Astrocyte (in vitro differentiated cells and primary cell): Measurements from ENCODE around the gene MRTFB. TPM values are rescaled to one million over a fixed set of nuclear protein-coding genes. Genes with fewer than 3 reads are reported as not detected.

Experiments
- DNase-seq: peaks from one replicate; pipeline ENCODE4 v3.0.0-alpha.2; 2010; ENCODE audit warnings: low read depth
- FAIRE-seq: peaks from 2 replicates; lab custom pipeline; 2011; peaks lifted over from hg19 to GRCh38; lab: Jason Lieb, UNC
- H2AFZ ChIP-seq: 2 replicates; pipeline ENCODE4 v1.6.0; 2012; ENCODE audit warnings: low read depth, low read length, inconsistent platforms
- H3K27ac ChIP-seq: 2 replicates; pipeline ENCODE4 v1.5.1; 2011; ENCODE audit warnings: low read depth, low read length, inconsistent platforms
- H3K27me3 ChIP-seq: 2 replicates; pipeline ENCODE4 v1.6.0; 2011; ENCODE audit warnings: low read length, inconsistent platforms; ENCODE audit not compliant: insufficient read depth
- H3K36me3 ChIP-seq: 2 replicates; pipeline ENCODE4 v1.5.1; 2011; ENCODE audit warnings: low read length, inconsistent platforms; ENCODE audit not compliant: insufficient read depth
- H3K4me1 ChIP-seq: 2 replicates; pipeline ENCODE4 v1.5.1; 2011; ENCODE audit warnings: low read length, inconsistent platforms; ENCODE audit not compliant: insufficient read depth
- H3K4me2 ChIP-seq: 2 replicates; pipeline ENCODE4 v1.6.0; 2012; ENCODE audit warnings: low read length, inconsistent platforms
- H3K4me3 ChIP-seq: 2 replicates; pipeline ENCODE4 v1.5.1; 2011; ENCODE audit warnings: low read depth, mild to moderate bottlenecking, low read length, inconsistent platforms; ENCODE audit not compliant: insufficient read depth
- H3K79me2 ChIP-seq: 2 replicates; pipeline ENCODE4 v1.6.0; 2012; ENCODE audit warnings: mild to moderate bottlenecking, low read length, inconsistent platforms; ENCODE audit not compliant: insufficient read depth
- H3K9ac ChIP-seq: 2 replicates; pipeline ENCODE4 v1.6.0; 2012; ENCODE audit warnings: mild to moderate bottlenecking, low read length, inconsistent platforms
- H3K9me3 ChIP-seq: 2 replicates; pipeline ENCODE4 v1.5.1; 2012; ENCODE audit warnings: low read depth, mild to moderate bottlenecking, low read length, inconsistent platforms; ENCODE audit not compliant: insufficient read depth
- H4K20me1 ChIP-seq: 2 replicates; pipeline ENCODE4 v1.6.0; 2012; ENCODE audit warnings: low read length, inconsistent platforms; ENCODE audit not compliant: insufficient read depth
- H3K27ac Mint-ChIP-seq: one replicate; pipeline ENCODE4 v1.8.0; 2021; ENCODE audit warnings: mild to moderate bottlenecking, mixed read lengths; ENCODE audit not compliant: unreplicated experiment
- H3K27me3 Mint-ChIP-seq: one replicate; pipeline ENCODE4 v1.8.0; 2021; ENCODE audit warnings: low read depth, mixed read lengths; ENCODE audit not compliant: unreplicated experiment
- H3K36me3 Mint-ChIP-seq: one replicate; pipeline ENCODE4 v1.8.0; 2021; ENCODE audit warnings: low read depth, mixed read lengths; ENCODE audit not compliant: unreplicated experiment
- H3K4me1 Mint-ChIP-seq: one replicate; pipeline ENCODE4 v1.8.0; 2021; ENCODE audit warnings: low read depth, mixed read lengths; ENCODE audit not compliant: unreplicated experiment
- H3K4me3 Mint-ChIP-seq: one replicate; pipeline ENCODE4 v1.8.0; 2021; ENCODE audit warnings: mild to moderate bottlenecking, moderate library complexity, mixed read lengths; ENCODE audit not compliant: unreplicated experiment
- H3K9me3 Mint-ChIP-seq: one replicate; pipeline ENCODE4 v1.8.0; 2021; ENCODE audit warnings: mild to moderate bottlenecking, mixed read lengths; ENCODE audit not compliant: unreplicated experiment
- CTCF ChIP-seq: IDR thresholded peaks from 2 replicates; pipeline ENCODE4 v1.5.1; 2011; ENCODE audit warnings: low read depth, mild to moderate bottlenecking, inconsistent platforms, low read length, moderate library complexity; ENCODE audit not compliant: insufficient read depth
- EZH2 ChIP-seq: IDR thresholded peaks from 2 replicates; pipeline ENCODE4 v1.6.1; 2012; ENCODE audit warnings: mild to moderate bottlenecking, low read length, inconsistent platforms; ENCODE audit not compliant: insufficient read depth
- total RNA-seq: library from RNA; stranded (reverse); gene quantifications from 2 replicates; pipeline ENCODE4 v1.2.1, GENCODE V29; 2021

The MRTFB gene
- total RNA-seq, 1 donor from 2014 or later = 32.5 TPM

DNA sequence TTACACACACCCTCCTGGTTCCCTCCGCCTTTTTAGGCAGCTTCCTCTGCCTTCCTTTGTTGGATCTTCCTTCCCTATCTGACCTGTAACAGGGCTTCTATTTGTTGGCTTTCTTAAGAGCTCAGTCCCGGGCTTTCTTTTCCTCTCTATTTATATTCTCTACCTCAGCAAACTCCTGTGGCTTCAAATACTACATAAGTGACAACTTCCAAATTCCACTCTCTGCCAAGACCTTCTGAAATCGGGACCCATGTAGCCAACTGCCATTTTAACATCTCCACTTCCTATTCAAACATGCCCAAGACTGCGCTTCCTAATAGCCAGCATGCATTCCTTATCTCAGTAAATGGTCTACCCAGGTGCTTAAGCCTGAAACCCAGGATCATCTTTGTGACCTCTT, 128.1 kb downstream of the MRTFB start:
- FAIRE-seq = no peak

DNA sequence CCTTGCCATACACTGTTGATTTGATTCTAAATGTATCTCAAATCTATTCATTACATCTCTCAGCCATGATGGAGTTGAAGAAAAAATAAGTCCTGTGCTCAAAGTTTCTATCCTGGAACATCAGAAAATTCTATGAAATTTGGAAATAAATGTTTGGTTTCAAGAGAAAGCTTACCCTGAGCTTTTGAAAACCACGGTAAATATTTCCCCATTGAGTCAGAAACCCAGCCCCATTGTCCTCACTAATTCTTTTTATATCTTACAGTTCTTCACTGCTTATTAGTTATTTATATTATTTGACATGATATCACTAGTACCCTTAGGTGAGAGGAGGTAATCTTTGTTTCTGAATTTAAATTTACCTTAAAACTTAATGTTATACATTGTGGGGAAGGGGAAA, 128.5 kb downstream of the MRTFB start:
- H3K4me3 ChIP-seq = no peak overlapping the region
- no peaks in the 10 kb centered on the region for H3K27me3 ChIP-seq
- FAIRE-seq (no peak), DNase-seq (peak; percentile 40)
- no peak for TF ChIP-seq EZH2
- no peak for TF ChIP-seq CTCF
- H3K36me3 Mint-ChIP-seq = no peaks in the 10 kb centered on the region
- peak overlapping the region; percentile 51 for H3K4me2 ChIP-seq
- H3K4me3 Mint-ChIP-seq = no peak overlapping the region
- peaks cover 12% of the 10 kb centered on the region for H3K4me1 ChIP-seq
- peaks cover 17% of the 10 kb centered on the region for H3K4me1 Mint-ChIP-seq
- H3K27me3 Mint-ChIP-seq = no peaks in the 10 kb centered on the region
- H3K27ac ChIP-seq = no peak overlapping the region
- H4K20me1 ChIP-seq = no peaks in the 10 kb centered on the region
- H2AFZ ChIP-seq = no peak overlapping the region
- H3K9me3 Mint-ChIP-seq = no peaks in the 10 kb centered on the region
- no peak overlapping the region for H3K9ac ChIP-seq
- no peaks in the 10 kb centered on the region for H3K9me3 ChIP-seq
- no peaks in the 10 kb centered on the region for H3K79me2 ChIP-seq
- no peaks in the 10 kb centered on the region for H3K36me3 ChIP-seq
- H3K27ac Mint-ChIP-seq = no peak overlapping the region

More for the DNA sequence above, 128.1 kb downstream of the MRTFB start:
- H3K36me3 Mint-ChIP-seq = no peaks in the 10 kb centered on the region
- Histone ChIP-seq H3K9me3 (no peaks in the 10 kb centered on the region), H3K4me2 (peak overlapping the region; percentile 51), H3K36me3 (no peaks in the 10 kb centered on the region), H3K4me1 (peaks cover 12% of the 10 kb centered on the region), H4K20me1 (no peaks in the 10 kb centered on the region), H3K9ac (no peak overlapping the region), H2AFZ (no peak overlapping the region), H3K79me2 (no peaks in the 10 kb centered on the region), H3K4me3 (no peak overlapping the region), H3K27me3 (no peaks in the 10 kb centered on the region), H3K27ac (no peak overlapping the region)
- H3K27me3 Mint-ChIP-seq = no peaks in the 10 kb centered on the region
- peaks cover 17% of the 10 kb centered on the region for H3K4me1 Mint-ChIP-seq
- H3K9me3 Mint-ChIP-seq = no peaks in the 10 kb centered on the region
- DNase-seq = peak; percentile 4
- no peak overlapping the region for H3K27ac Mint-ChIP-seq
- H3K4me3 Mint-ChIP-seq = no peak overlapping the region
- TF ChIP-seq EZH2 (no peak), CTCF (no peak)

- no peak overlapping the region for H3K27ac ChIP-seq
- FAIRE-seq = no peak
- H3K4me3 Mint-ChIP-seq = no peak overlapping the region
These were observed 131.0 kb downstream of the MRTFB start for GRCh38 chr16:14202095-14202494.

More at GRCh38 chr16:14202095-14202494, 131.0 kb downstream of the MRTFB start:
- Mint-ChIP-seq H3K27me3 (no peaks in the 10 kb centered on the region), H3K36me3 (no peaks in the 10 kb centered on the region), H3K4me1 (peaks cover 13% of the 10 kb centered on the region), H3K27ac (no peak overlapping the region), H3K9me3 (no peaks in the 10 kb centered on the region)
- no peaks in the 10 kb centered on the region for H3K27me3 ChIP-seq
- H3K4me1 ChIP-seq = peaks cover 8% of the 10 kb centered on the region
- H4K20me1 ChIP-seq = no peaks in the 10 kb centered on the region
- no peak overlapping the region for H2AFZ ChIP-seq
- H3K4me2 ChIP-seq = no peak overlapping the region
- no peak overlapping the region for H3K4me3 ChIP-seq
- no peaks in the 10 kb centered on the region for H3K79me2 ChIP-seq
- H3K36me3 ChIP-seq = no peaks in the 10 kb centered on the region
- no peak for DNase-seq
- H3K9me3 ChIP-seq = no peaks in the 10 kb centered on the region
- TF ChIP-seq CTCF (no peak), EZH2 (no peak)
- no peak overlapping the region for H3K9ac ChIP-seq
